Epithelial cell of prostate (primary cell): ENCODE measurements around the gene OR1S1.
"Not testable (repeated sequence)": the region's sequence is repeated elsewhere in the genome, so short reads cannot be mapped to it uniquely, and the experiment has no call there.

Source experiments
- DNase-seq: peaks from one replicate; pipeline ENCODE4 v3.0.0-alpha.2; 2011; ENCODE audit warnings: low read depth, low spot score
- H3K27ac ChIP-seq: fragments of 450-650 bp; 2 replicates; pipeline ENCODE4 v1.5.1; 2017; ENCODE audit warnings: mild to moderate bottlenecking

The OR1S1 gene

GRCh38 chr11:58212420-58212819 lies at the start of gene OR1S1:
Gene OR1S1 (plus strand): TSS chr11:58212720.
- H3K27ac ChIP-seq, DNase-seq: not testable (repeated sequence)

- no peak overlapping the region for H3K27ac ChIP-seq
- peak; percentile 5 for DNase-seq
These were observed 48.1 kb upstream of the OR1S1 start for GRCh38 chr11:58164389-58164788.

- DNase-seq, result no peak
- H3K27ac ChIP-seq, result no peak overlapping the region
These were observed 47.5 kb upstream of the OR1S1 start for GRCh38 chr11:58164990-58165389.

- no peak for DNase-seq
These were observed 46.9 kb upstream of the OR1S1 start for GRCh38 chr11:58165504-58166106.

GRCh38 chr11:58177409-58178054 lies 35.0 kb upstream of the OR1S1 start:
- DNase-seq, result no peak
- H3K27ac ChIP-seq, result no peak overlapping the region

More at GRCh38 chr11:58165504-58166106, 46.9 kb upstream of the OR1S1 start:
- no peak overlapping the region for H3K27ac ChIP-seq

- no peak for DNase-seq
These were observed 34.1 kb upstream of the OR1S1 start for GRCh38 chr11:58178444-58178843.

GRCh38 chr11:58179648-58180047 lies 32.9 kb upstream of the OR1S1 start:
- no peak for DNase-seq
- no peak overlapping the region for H3K27ac ChIP-seq

More at GRCh38 chr11:58178444-58178843, 34.1 kb upstream of the OR1S1 start:
- H3K27ac ChIP-seq, result no peak overlapping the region

- no peak overlapping the region for H3K27ac ChIP-seq
- no peak for DNase-seq
These were observed 25.6 kb upstream of the OR1S1 start for GRCh38 chr11:58186938-58187337.

- no peak within 1 kb of the TSS for H3K27ac ChIP-seq
- DNase-seq, result no peak
These were observed 23.8 kb upstream of the OR1S1 start, which contains the start of gene OR9Q2 for GRCh38 chr11:58188770-58189169. Gene OR9Q2 (plus strand): TSS chr11:58189070. CDS start chr11:58190491, 1,421 bp downstream.

GRCh38 chr11:58192229-58192628 lies 20.3 kb upstream of the OR1S1 start:
- H3K27ac ChIP-seq, result no peak overlapping the region
- peak; percentile 5 for DNase-seq

- H3K27ac ChIP-seq, result no peak overlapping the region
- DNase-seq, result no peak
These were observed 19.1 kb upstream of the OR1S1 start for GRCh38 chr11:58193391-58193790.

GRCh38 chr11:58195939-58196338 lies 16.6 kb upstream of the OR1S1 start:
- no peak overlapping the region for H3K27ac ChIP-seq
- DNase-seq, result no peak

- no peak overlapping the region for H3K27ac ChIP-seq
- no peak for DNase-seq
These were observed 13.2 kb upstream of the OR1S1 start for GRCh38 chr11:58199271-58199670.

- no peak for DNase-seq
- no peak within 1 kb of the TSS for H3K27ac ChIP-seq
These were observed 8.5 kb upstream of the OR1S1 start, which contains the start of gene OR1S2 for GRCh38 chr11:58204042-58204441. Gene OR1S2 (minus strand): TSS chr11:58204142. CDS start chr11:58204142, 0 bp downstream.

GRCh38 chr11:58216476-58216875 lies 4.0 kb downstream of the OR1S1 start:
- no peak for DNase-seq
- no peak overlapping the region for H3K27ac ChIP-seq

GRCh38 chr11:58222721-58223120 lies 10.2 kb downstream of the OR1S1 start:
- H3K27ac ChIP-seq, result no peak overlapping the region
- DNase-seq, result peak; percentile 59

- H3K27ac ChIP-seq, result no peak overlapping the region
- DNase-seq, result no peak
These were observed 15.6 kb downstream of the OR1S1 start for GRCh38 chr11:58227956-58228615.

- no peak for DNase-seq
These were observed 31.4 kb downstream of the OR1S1 start for GRCh38 chr11:58243954-58244353.

GRCh38 chr11:58254936-58255335 lies 42.4 kb downstream of the OR1S1 start:
- H3K27ac ChIP-seq, result no peak overlapping the region
- DNase-seq, result no peak

More at GRCh38 chr11:58243954-58244353, 31.4 kb downstream of the OR1S1 start:
- no peak overlapping the region for H3K27ac ChIP-seq

GRCh38 chr11:58259983-58260382 lies 47.5 kb downstream of the OR1S1 start:
- H3K27ac ChIP-seq, result no peak overlapping the region
- no peak for DNase-seq
